ENCODE data around the gene DDX1. TPM values are rescaled to one million over a fixed set of nuclear protein-coding genes. Genes with fewer than 3 reads are reported as not detected.
A peak's percentile ranks its signal among the peaks of the same experiment; 100 is the strongest.

Gene DDX1
- total and polyA plus RNA-seq, 10 donors, result 32.6 to 62.0 (median 48.3) TPM

GRCh38 chr2:15634846-15635490, 43.3 kb downstream of the DDX1 start:
- Histone ChIP-seq H3K36me3 (peaks cover 0 to 74% (median 39%) of the 10 kb centered on the region in 6 donors), H3K4me3 (no peak overlapping the region), H3K9me3 (no peaks in the 10 kb centered on the region), H3K27me3 (replicated peaks in 1 of 7) (no peaks in the 10 kb centered on the region), H3K4me1 (peaks cover 3 to 26% (median 18%) of the 10 kb centered on the region in 6 donors), H3K27ac (peak overlapping the region in 1 of 8 donors; percentile 8)
- WGBS, 5 donors, result 56 to 76% (median 72%) methylated on average over 1 of the region's 1 CpG
- no peak for TF ChIP-seq CTCF (IDR thresholded peaks at IDR 0.05 in 8 of 11, conservative IDR thresholded peaks at IDR 0.05 in 3 of 11)
- TF ChIP-seq POLR2AphosphoS5 (IDR thresholded peaks at IDR 0.05), result no peak
- TF ChIP-seq POLR2A (IDR thresholded peaks at IDR 0.05), result no peak
- DNase-seq, result no peak
- intact Hi-C loops (cut with DNase I; ENCODE audit: low total_unique reads), result loop anchor here (5.0 to 10.0 kb wide), 5 partner anchors 302 to 1120 kb away; no protein-coding TSS in a partner anchor

GRCh38 chr2:15636972-15637785, 45.5 kb downstream of the DDX1 start:
- H3K27me3 ChIP-seq (replicated peaks in 1 of 7), result no peaks in the 10 kb centered on the region
- peaks cover 0 to 63% (median 17%) of the 10 kb centered on the region in 6 donors for H3K36me3 ChIP-seq
- TF ChIP-seq POLR2AphosphoS5 (IDR thresholded peaks at IDR 0.05) (no peak), CTCF (IDR thresholded peaks at IDR 0.05 in 8 of 11, conservative IDR thresholded peaks at IDR 0.05 in 3 of 11) (peak; percentile 46 to 91 (median 77)), POLR2A (IDR thresholded peaks at IDR 0.05) (no peak)
- H3K9me3 ChIP-seq, result peaks cover 0 to 10% (median 7%) of the 10 kb centered on the region in 8 donors
- peaks cover 6 to 34% (median 21%) of the 10 kb centered on the region in 6 donors for H3K4me1 ChIP-seq
- intact Hi-C loops (cut with DNase I; ENCODE audit: low total_unique reads), result loop anchor here (5.0 to 10.0 kb wide), 5 partner anchors 300 to 1118 kb away; no protein-coding TSS in a partner anchor
- no peak overlapping the region for H3K27ac ChIP-seq
- no peak overlapping the region for H3K4me3 ChIP-seq
- WGBS, 5 donors, result 7 to 16% (median 12%) methylated on average over 6 of the region's 6 CpGs
- DNase-seq, result no peak

GRCh38 chr2:15638720-15639119, 47.1 kb downstream of the DDX1 start:
- Histone ChIP-seq H3K27me3 (replicated peaks in 1 of 7) (no peaks in the 10 kb centered on the region), H3K9me3 (peaks cover 0 to 10% (median 7%) of the 10 kb centered on the region in 8 donors), H3K4me1 (peaks cover 6 to 34% (median 21%) of the 10 kb centered on the region in 6 donors), H3K4me3 (no peak overlapping the region), H3K27ac (no peak overlapping the region), H3K36me3 (peaks cover 0 to 48% (median 4%) of the 10 kb centered on the region in 6 donors)
- no peak for DNase-seq
- intact Hi-C loops (cut with DNase I; ENCODE audit: low total_unique reads), result loop anchor here (5.0 to 10.0 kb wide), 5 partner anchors 299 to 1116 kb away; no protein-coding TSS in a partner anchor
- TF ChIP-seq POLR2A (IDR thresholded peaks at IDR 0.05) (no peak), CTCF (IDR thresholded peaks at IDR 0.05 in 8 of 11, conservative IDR thresholded peaks at IDR 0.05 in 3 of 11) (no peak), POLR2AphosphoS5 (IDR thresholded peaks at IDR 0.05) (no peak)

Measured in spleen (tissue), 11 donors.